GM10266 (cell line): ENCODE results near the gene CPAMD8.

Source experiments
- DNase-seq: peaks from one replicate; pipeline ENCODE4 v3.0.0; 2012; ENCODE audit errors: extremely low spot score
- CTCF ChIP-seq: IDR thresholded peaks from 2 replicates; pipeline ENCODE4 v1.5.1; 2012; ENCODE audit warnings: mild to moderate bottlenecking, low read depth; ENCODE audit not compliant: control insufficient read depth, insufficient read depth; ENCODE audit errors: missing control alignments

The CPAMD8 gene

GRCh38 chr19:16889883-16890460, 136.6 kb downstream of the CPAMD8 start:
- TF ChIP-seq CTCF, result no peak
- no peak for DNase-seq

GRCh38 chr19:16889366-16889882, 137.2 kb downstream of the CPAMD8 start:
- no peak for DNase-seq
- TF ChIP-seq CTCF, result no peak

- peak; percentile 81 for DNase-seq
- no peak for TF ChIP-seq CTCF
Measured at GRCh38 chr19:16888629-16889365, 137.8 kb downstream of the CPAMD8 start, which contains the start of gene F2RL3. F2RL3 (plus strand) TSS chr19:16888999; CDS start chr19:16889190, 191 bp downstream.

- no peak for TF ChIP-seq CTCF
- DNase-seq, result no peak
Measured at GRCh38 chr19:16887353-16888265, 139.0 kb downstream of the CPAMD8 start.

GRCh38 chr19:16886305-16886880, 140.2 kb downstream of the CPAMD8 start:
- no peak for DNase-seq
- TF ChIP-seq CTCF, result no peak

- DNase-seq, result no peak
- TF ChIP-seq CTCF, result no peak
Measured at GRCh38 chr19:16885166-16885565, 141.4 kb downstream of the CPAMD8 start.
